HepG2 (cell line): ENCODE results near the gene SHLD1. TPM values are rescaled to one million over a fixed set of nuclear protein-coding genes. Genes with fewer than 3 reads are reported as not detected.

Source experiments
- ARID4A ChIP-seq: sonication (generic); formaldehyde crosslinking; IDR thresholded peaks from 2 replicates; pipeline ENCODE4 v1.5.0; 2020; ENCODE audit warnings: mild to moderate bottlenecking, missing genetic modification reagents, borderline replicate concordance
- FOXO4 ChIP-seq: sonication (generic); formaldehyde crosslinking; conservative IDR thresholded peaks from 2 replicates; pipeline ENCODE4 v1.8.1; 2023; ENCODE audit warnings: missing genetic modification reagents
- IRF9 ChIP-seq: sonication (generic); formaldehyde crosslinking; IDR thresholded peaks from 2 replicates; pipeline ENCODE4 v1.8.0; 2022; ENCODE audit warnings: missing genetic modification reagents, mild to moderate bottlenecking, borderline replicate concordance
- JUN ChIP-seq: sonication (generic); formaldehyde crosslinking; IDR thresholded peaks from 2 replicates; pipeline ENCODE4 v1.4.0; 2020; ENCODE audit warnings: mild to moderate bottlenecking, missing genetic modification reagents
- KDM2A ChIP-seq: sonication (generic); formaldehyde crosslinking; IDR thresholded peaks from 2 replicates; pipeline ENCODE4 v1.4.0; 2020; ENCODE audit warnings: low read depth, missing genetic modification reagents, borderline replicate concordance
- MIXL1 ChIP-seq: IDR thresholded peaks from 2 replicates; pipeline ENCODE4 v1.6.1; 2016
- MYPOP ChIP-seq: sonication (generic); formaldehyde crosslinking; IDR thresholded peaks from 2 replicates; pipeline ENCODE4 v1.8.1; 2023; ENCODE audit warnings: mild to moderate bottlenecking, moderate library complexity, missing genetic modification reagents
- NFRKB ChIP-seq: fragments of 450-650 bp; IDR thresholded peaks from 2 replicates; pipeline ENCODE4 v1.6.1; 2017
- PBX2 ChIP-seq: IDR thresholded peaks from 2 replicates; pipeline ENCODE4 v1.6.1; 2016; ENCODE audit warnings: control low read depth
- STAT6 ChIP-seq: sonication (generic); formaldehyde crosslinking; IDR thresholded peaks from 2 replicates; pipeline ENCODE4 v1.4.0; 2020; ENCODE audit warnings: missing genetic modification reagents, mild to moderate bottlenecking, borderline replicate concordance
- TAF1 ChIP-seq: sonication (generic); formaldehyde crosslinking; IDR thresholded peaks from 2 replicates; pipeline ENCODE4 v1.4.0; 2020; ENCODE audit warnings: missing genetic modification reagents
- WIZ ChIP-seq: sonication (generic); formaldehyde crosslinking; IDR thresholded peaks from 2 replicates; pipeline ENCODE4 v1.5.1; 2020; ENCODE audit warnings: mild to moderate bottlenecking, missing genetic modification reagents
- ZKSCAN8 ChIP-seq: IDR thresholded peaks from 2 replicates; pipeline ENCODE4 v1.6.1; 2016; ENCODE audit warnings: borderline replicate concordance, missing genetic modification reagents, missing compliant biosample characterization
- ZMYM4 ChIP-seq: sonication (generic); formaldehyde crosslinking; IDR thresholded peaks from 2 replicates; pipeline ENCODE4 v1.8.1; 2023; ENCODE audit warnings: mild to moderate bottlenecking, missing genetic modification reagents
- ZNF496 ChIP-seq: sonication (generic); formaldehyde crosslinking; IDR thresholded peaks from 2 replicates; pipeline ENCODE4 v1.8.1; 2023; ENCODE audit warnings: mild to moderate bottlenecking, moderate library complexity, missing genetic modification reagents; ENCODE audit not compliant: insufficient replicate concordance
- ZNF589 ChIP-seq: sonication (generic); formaldehyde crosslinking; conservative IDR thresholded peaks from 2 replicates; pipeline ENCODE4 v1.8.0; 2022; ENCODE audit warnings: mild to moderate bottlenecking, moderate library complexity, missing genetic modification reagents
- polyA plus RNA-seq, 8 experiments: library from polyadenylated mRNA; depleted of rRNA in 3 of 8; stranded (reverse) in 7 of 8; unstranded in 1 of 8; fragments of >200 nt; fragmentation: Illumina TruSeq in 4 of 8; extraction: Trizol in 4 of 8; gene quantifications; 2 replicates each; pipeline versions ENCODE4 v1.2.1 to v1.2.3, GENCODE V29; 2011 to 2016; ENCODE audit warnings: low read depth in 4 of 8, missing spikeins in 1 of 8, mixed read lengths in 1 of 8; ENCODE audit not compliant: insufficient read depth in 1 of 8
- total RNA-seq, 5 experiments: library from RNA; depleted of rRNA; stranded (reverse); fragments of >200 nt; fragmentation: Illumina TruSeq; extraction: Trizol; gene quantifications; 2 replicates each; pipeline ENCODE4 v1.2.3, GENCODE V29; 2016; ENCODE audit warnings: low read depth in 1 of 5

Gene SHLD1
- total and polyA plus RNA-seq, 2 of the 13 experiments (the other 11 are each of a cell fraction or from before 2014, with no cell fraction given) = 8.9 to 10.0 TPM

- TF ChIP-seq STAT6 (CRISPR knock-in tag) (no peak), ARID4A (CRISPR knock-in tag) (peak; percentile 56; the same call in 1 of the 2 replicates), TAF1 (CRISPR knock-in tag) (peak; percentile 76), KDM2A (CRISPR knock-in tag) (peak; percentile 77), MYPOP (CRISPR knock-in tag) (0 out of 2 replicates have a peak, but pooled peaks have one; percentile 28), ZNF496 (CRISPR knock-in tag) (no peak), WIZ (CRISPR knock-in tag) (peak; percentile 70; the same call in 1 of the 2 replicates), MIXL1 (peak; percentile 41; the same call in 1 of the 2 replicates), IRF9 (CRISPR knock-in tag) (no peak), PBX2 (no peak), JUN (CRISPR knock-in tag) (no peak), FOXO4 (CRISPR knock-in tag) (no peak), ZNF589 (CRISPR knock-in tag) (no peak), ZMYM4 (CRISPR knock-in tag) (peak; percentile 87), NFRKB (peak; percentile 83), ZKSCAN8 (CRISPR knock-in tag) (peak; percentile 26; the same call in 1 of the 2 replicates)
These were observed at the start of gene SHLD1 (continued) for GRCh38 chr20:5749952-5750779.
